IMR-90 (cell line): ENCODE results near the gene AHCYL1. TPM values are rescaled to one million over a fixed set of nuclear protein-coding genes. Genes with fewer than 3 reads are reported as not detected.

Source experiments
- ATAC-seq: fragments of 200-7000 bp; cut with Tn5 transposase; 2 replicates; pipeline ENCODE4 v1.9.1; 2020; ENCODE audit warnings: low read depth, mild to moderate bottlenecking, moderate library complexity
- BruUV-seq: library from RNA; stranded (reverse); fragments of 400-500 nt; replicated peaks from 2 replicates; lab custom pipeline; 2021; lab: Mats Ljungman, UMichigan
- CTCF ChIA-PET: fragments of 300-600 bp; formaldehyde crosslinking; extraction: SDS; loops from one replicate; lab custom pipeline; 2021; ENCODE audit warnings: antibody characterized with exemption; lab: Yijun Ruan, JAX
- POLR2A ChIA-PET: fragments of 300-600 bp; sonication (Branson Sonifier 250); formaldehyde crosslinking; loops from one replicate; lab custom pipeline; 2022; ENCODE audit warnings: antibody characterized with exemption; ENCODE audit not compliant: unreplicated experiment; lab: Charles Lee
- DNase-seq: peaks from one replicate; pipeline ENCODE4 v3.0.0; 2013
- H2AFZ ChIP-seq: replicated peaks from 2 replicates; pipeline ENCODE3; 2013; ENCODE audit warnings: low read length, mild to moderate bottlenecking; ENCODE audit not compliant: poor library complexity
- H2AK5ac ChIP-seq: 2 replicates; pipeline ENCODE4 v1.6.1; 2013; ENCODE audit warnings: low read depth, low read length, inconsistent platforms
- H2AK9ac ChIP-seq: replicated peaks from 2 replicates; pipeline ENCODE3; 2013; ENCODE audit warnings: mild to moderate bottlenecking, low read depth, low read length, moderate library complexity; ENCODE audit not compliant: poor library complexity
- H2BK120ac ChIP-seq: 2 replicates; pipeline ENCODE4 v1.6.1; 2013; ENCODE audit warnings: low read depth, low read length, inconsistent platforms
- H2BK15ac ChIP-seq: 3 replicates; pipeline ENCODE4 v1.6.1; 2013; ENCODE audit warnings: low read depth, low read length, inconsistent platforms
- H2BK20ac ChIP-seq: 2 replicates; pipeline ENCODE4 v1.6.1; 2013; ENCODE audit warnings: low read depth, mild to moderate bottlenecking, inconsistent platforms, low read length, moderate library complexity
- H2BK5ac ChIP-seq: 2 replicates; pipeline ENCODE4 v1.6.1; 2013; ENCODE audit warnings: mild to moderate bottlenecking, low read depth, low read length, inconsistent platforms; ENCODE audit not compliant: poor library complexity, severe bottlenecking
- H3K14ac ChIP-seq: replicated peaks from 2 replicates; pipeline ENCODE4 v1.6.1; 2013; ENCODE audit warnings: low read depth, low read length, inconsistent platforms
- H3K18ac ChIP-seq: 2 replicates; pipeline ENCODE4 v1.6.1; 2013; ENCODE audit warnings: low read depth, low read length, control low read depth
- H3K23ac ChIP-seq: 2 replicates; pipeline ENCODE4 v1.6.1; 2013; ENCODE audit warnings: low read depth, low read length, inconsistent platforms
- H3K27ac ChIP-seq: 2 replicates; pipeline ENCODE4 v1.5.1; 2013; ENCODE audit warnings: mild to moderate bottlenecking, control low read depth, low read length; ENCODE audit not compliant: insufficient read depth
- H3K27me3 ChIP-seq: 2 replicates; pipeline ENCODE4 v1.6.1; 2013; ENCODE audit warnings: low read length; ENCODE audit not compliant: control insufficient read depth, insufficient read depth
- H3K36me3 ChIP-seq: 2 replicates; pipeline ENCODE4 v1.6.1; 2013; ENCODE audit warnings: low read length, mixed read lengths; ENCODE audit not compliant: control insufficient read depth, insufficient read depth
- H3K4ac ChIP-seq: 2 replicates; pipeline ENCODE4 v1.6.1; 2013; ENCODE audit warnings: low read depth, low read length, inconsistent platforms
- H3K4me1 ChIP-seq: 2 replicates; pipeline ENCODE4 v1.6.1; 2013; ENCODE audit warnings: low read length, mixed read lengths; ENCODE audit not compliant: control insufficient read depth, insufficient read depth
- H3K4me2 ChIP-seq: 2 replicates; pipeline ENCODE4 v1.6.1; 2013; ENCODE audit warnings: low read depth, mild to moderate bottlenecking, control low read depth, low read length, moderate library complexity
- H3K4me3 ChIP-seq: 2 replicates; pipeline ENCODE4 v1.5.1; 2013; ENCODE audit warnings: low read depth, mild to moderate bottlenecking, control low read depth, low read length, moderate library complexity; ENCODE audit not compliant: insufficient read depth
- H3K56ac ChIP-seq: 2 replicates; pipeline ENCODE4 v1.6.1; 2013; ENCODE audit warnings: low read length, inconsistent platforms; ENCODE audit not compliant: insufficient read depth; ENCODE audit errors: extremely low read depth
- H3K79me1 ChIP-seq, 2 experiments: 2 replicates each; pipeline ENCODE4 v1.6.1; 2013; ENCODE audit warnings: low read length in 2 of 2, inconsistent platforms in 1 of 2, low read depth in 1 of 2
- H3K9ac ChIP-seq: 2 replicates; pipeline ENCODE4 v1.6.1; 2013; ENCODE audit warnings: low read depth, low read length, control low read depth
- H3K9me1 ChIP-seq: 2 replicates; pipeline ENCODE4 v1.6.1; 2013; ENCODE audit warnings: low read length, inconsistent platforms; ENCODE audit not compliant: insufficient read depth
- H3K9me3 ChIP-seq: 2 replicates; pipeline ENCODE4 v1.6.1; 2013; ENCODE audit warnings: low read length; ENCODE audit not compliant: control insufficient read depth, insufficient read depth
- H4K20me1 ChIP-seq: 2 replicates; pipeline ENCODE4 v1.6.1; 2013; ENCODE audit warnings: low read length, inconsistent platforms; ENCODE audit not compliant: insufficient read depth
- H4K5ac ChIP-seq: 2 replicates; pipeline ENCODE4 v1.6.1; 2013; ENCODE audit warnings: mild to moderate bottlenecking, low read depth, low read length, control low read depth
- H4K8ac ChIP-seq, 2 experiments: 2 replicates each; pipeline ENCODE4 v1.6.1; 2013; ENCODE audit warnings: low read depth in 2 of 2, low read length in 2 of 2, control low read depth in 1 of 2, inconsistent platforms in 1 of 2
- H4K91ac ChIP-seq: 2 replicates; pipeline ENCODE4 v1.6.1; 2013; ENCODE audit warnings: low read depth, low read length, inconsistent platforms; ENCODE audit not compliant: insufficient read depth
- BHLHE40 ChIP-seq: fragments of 150-350 bp; IDR thresholded peaks from 2 replicates; pipeline ENCODE4 v1.6.1; 2016; ENCODE audit warnings: mild to moderate bottlenecking, low read depth, low read length
- CEBPB ChIP-seq: IDR thresholded peaks from 2 replicates; pipeline ENCODE4 v1.6.1; 2012; ENCODE audit warnings: low read depth, low read length, improper control_type of control experiment
- CHD1 ChIP-seq: IDR thresholded peaks from 2 replicates; pipeline ENCODE4 v1.6.1; 2012; ENCODE audit warnings: low read depth, low read length, improper control_type of control experiment
- CTCF ChIP-seq: conservative IDR thresholded peaks from 2 replicates; pipeline ENCODE4 v1.5.1; 2012; ENCODE audit warnings: mild to moderate bottlenecking, low read depth, low read length, improper control_type of control experiment
- FOS ChIP-seq: fragments of 150-350 bp; IDR thresholded peaks from 2 replicates; pipeline ENCODE4 v1.6.1; 2016; ENCODE audit warnings: low read depth, low read length
- MAFK ChIP-seq: IDR thresholded peaks from 2 replicates; pipeline ENCODE4 v1.6.1; 2012; ENCODE audit warnings: low read depth, low read length, improper control_type of control experiment
- MAZ ChIP-seq: IDR thresholded peaks from 2 replicates; pipeline ENCODE4 v1.6.1; 2012; ENCODE audit warnings: low read depth, mild to moderate bottlenecking, low read length, improper control_type of control experiment, moderate library complexity, borderline replicate concordance
- MXI1 ChIP-seq: IDR thresholded peaks from 2 replicates; pipeline ENCODE4 v1.6.1; 2012; ENCODE audit warnings: low read depth, mild to moderate bottlenecking, low read length, moderate library complexity, borderline replicate concordance
- NFE2L2 ChIP-seq: fragments of 150-350 bp; IDR thresholded peaks from 2 replicates; pipeline ENCODE4 v1.6.1; 2016; ENCODE audit warnings: low read depth, mild to moderate bottlenecking, low read length
- POLR2A ChIP-seq: IDR thresholded peaks from 2 replicates; pipeline ENCODE4 v1.6.1; 2012; ENCODE audit warnings: mild to moderate bottlenecking, low read depth, low read length
- RAD21 ChIP-seq: IDR thresholded peaks from 2 replicates; pipeline ENCODE4 v1.6.1; 2012; ENCODE audit warnings: low read length, improper control_type of control experiment
- RCOR1 ChIP-seq: IDR thresholded peaks from 2 replicates; pipeline ENCODE4 v1.6.1; 2012; ENCODE audit warnings: mild to moderate bottlenecking, low read length, improper control_type of control experiment; ENCODE audit not compliant: insufficient replicate concordance
- RFX5 ChIP-seq: IDR thresholded peaks from 2 replicates; pipeline ENCODE4 v1.8.0; 2012; ENCODE audit warnings: low read depth, mild to moderate bottlenecking, low read length, moderate library complexity
- SMC3 ChIP-seq: fragments of 150-350 bp; IDR thresholded peaks from 2 replicates; pipeline ENCODE4 v1.6.1; 2016; ENCODE audit warnings: low read depth, mild to moderate bottlenecking, antibody characterized with exemption, low read length, moderate library complexity
- WGBS, 2 experiments: methylation state at CpG; one replicate each; pipeline versions ENCODE4 v1.1.5 to v1.1.7; 2013; ENCODE audit warnings: missing lambda C conversion rate in 2 of 2; ENCODE audit not compliant: insufficient read length in 1 of 2; ENCODE audit errors: extremely low coverage in 2 of 2; 5-methylcytosine and 5-hydroxymethylcytosine counted together
- dilution Hi-C: fragments of 300-500 bp; cut with HindIII; formaldehyde crosslinking; loops from one replicate; pipeline ENCODE4 v1.14.3; 2018; ENCODE audit warnings: low sequenced_read_pairs; ENCODE audit not compliant: unreplicated experiment
- in situ Hi-C: fragments of 300-500 bp; cut with MboI; formaldehyde crosslinking; loops from 3 replicates; pipeline ENCODE4 v1.14.3; 2019; ENCODE audit warnings: low sequenced_read_pairs, inconsistent platforms, mixed read lengths
- intact Hi-C: fragments of 100-400 bp; cut with micrococcal nuclease; formaldehyde crosslinking; loops from 2 replicates; pipeline ENCODE4 v1.10.0; 2022
- polyA plus RNA-seq, 3 experiments: library from polyadenylated mRNA; depleted of rRNA; stranded (reverse); fragments of >200 nt; gene quantifications; 2 replicates each; pipeline ENCODE4 v1.2.3, GENCODE V29; 2012; ENCODE audit warnings: low replicate concordance in 1 of 3
- total RNA-seq: library from RNA; depleted of rRNA; stranded (reverse); fragments of >200 nt; gene quantifications from 2 replicates; pipeline ENCODE4 v1.2.3, GENCODE V29; 2012
- TF ChIP-seq, protein P1 (sequence below): fragments of 150-350 bp; IDR thresholded peaks from 2 replicates; pipeline ENCODE4 v1.6.1; 2016; ENCODE audit warnings: low read depth, mild to moderate bottlenecking, low read length, moderate library complexity, borderline replicate concordance
- TF ChIP-seq, protein P2 (sequence below): fragments of 150-350 bp; IDR thresholded peaks from 2 replicates; pipeline ENCODE4 v1.6.1; 2017; ENCODE audit warnings: mild to moderate bottlenecking, antibody characterized with exemption, low read length, low read depth

AHCYL1 gene
- total and polyA plus RNA-seq, 2 of the 4 experiments (the other 2 are of a cell fraction) = 75.1 to 76.0 TPM

DNA sequence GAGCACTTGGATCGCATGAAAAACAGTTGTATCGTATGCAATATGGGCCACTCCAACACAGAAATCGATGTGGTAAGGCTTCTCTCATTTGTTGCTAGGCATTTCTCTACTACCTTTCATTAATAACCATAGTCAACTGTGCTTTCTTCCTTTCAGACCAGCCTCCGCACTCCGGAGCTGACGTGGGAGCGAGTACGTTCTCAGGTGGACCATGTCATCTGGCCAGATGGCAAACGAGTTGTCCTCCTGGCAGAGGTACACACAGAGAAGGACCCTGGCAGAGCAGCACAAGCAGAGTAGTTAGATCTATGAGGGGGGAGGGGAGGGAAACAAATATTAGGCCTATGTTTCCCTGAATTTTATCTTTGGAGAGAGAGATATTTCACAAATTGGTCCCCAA, 33.8 kb downstream of the AHCYL1 start:
- ChIA-PET CTCF (no interaction called here), POLR2A (no interaction called here)
- Histone ChIP-seq H2AFZ (no peak overlapping the region), H2BK5ac (no peak overlapping the region), H3K36me3 (peaks cover 63% of the 10 kb centered on the region), H3K4me2 (no peak overlapping the region), H3K56ac (no peak overlapping the region), H3K9me1 (0 out of 2 replicates have a peak, but pooled peaks cover 3% of the 10 kb centered on the region), H4K20me1 (no peaks in the 10 kb centered on the region), H3K27me3 (no peaks in the 10 kb centered on the region), H2AK9ac (no peak overlapping the region), H4K8ac (no peak overlapping the region), H3K4ac (no peak overlapping the region), H3K9me3 (no peaks in the 10 kb centered on the region), H2BK15ac (no peak overlapping the region), H2AK5ac (no peak overlapping the region), H2BK120ac (no peak overlapping the region), H3K4me1 (no peaks in the 10 kb centered on the region), H3K79me1 (peaks cover 4 to 5% of the 10 kb centered on the region in 2 experiments; a peak in 1 of 4 replicates), H4K5ac (no peak overlapping the region), H3K18ac (no peak overlapping the region), H3K14ac (no peak overlapping the region), H3K27ac (no peak overlapping the region), H4K91ac (no peak overlapping the region), H2BK20ac (no peak overlapping the region), H3K23ac (no peak overlapping the region), H3K4me3 (no peak overlapping the region), H3K9ac (no peak overlapping the region)
- in situ Hi-C loops (no loop called here), intact Hi-C loops (no loop called here), dilution Hi-C loops (no loop called here)
- no peak for ATAC-seq
- TF ChIP-seq CEBPB = no peak
- TF ChIP-seq, protein P1, sequence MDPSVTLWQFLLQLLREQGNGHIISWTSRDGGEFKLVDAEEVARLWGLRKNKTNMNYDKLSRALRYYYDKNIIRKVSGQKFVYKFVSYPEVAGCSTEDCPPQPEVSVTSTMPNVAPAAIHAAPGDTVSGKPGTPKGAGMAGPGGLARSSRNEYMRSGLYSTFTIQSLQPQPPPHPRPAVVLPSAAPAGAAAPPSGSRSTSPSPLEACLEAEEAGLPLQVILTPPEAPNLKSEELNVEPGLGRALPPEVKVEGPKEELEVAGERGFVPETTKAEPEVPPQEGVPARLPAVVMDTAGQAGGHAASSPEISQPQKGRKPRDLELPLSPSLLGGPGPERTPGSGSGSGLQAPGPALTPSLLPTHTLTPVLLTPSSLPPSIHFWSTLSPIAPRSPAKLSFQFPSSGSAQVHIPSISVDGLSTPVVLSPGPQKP = no peak
- no peak for TF ChIP-seq FOS
- no peak for TF ChIP-seq MAZ
- TF ChIP-seq MXI1 = no peak
- TF ChIP-seq CTCF = no peak
- TF ChIP-seq RFX5 = no peak
- TF ChIP-seq BHLHE40 = no peak
- TF ChIP-seq MAFK = no peak
- TF ChIP-seq NFE2L2 = no peak
- TF ChIP-seq SMC3 = no peak
- TF ChIP-seq POLR2A = no peak
- TF ChIP-seq, protein P2, sequence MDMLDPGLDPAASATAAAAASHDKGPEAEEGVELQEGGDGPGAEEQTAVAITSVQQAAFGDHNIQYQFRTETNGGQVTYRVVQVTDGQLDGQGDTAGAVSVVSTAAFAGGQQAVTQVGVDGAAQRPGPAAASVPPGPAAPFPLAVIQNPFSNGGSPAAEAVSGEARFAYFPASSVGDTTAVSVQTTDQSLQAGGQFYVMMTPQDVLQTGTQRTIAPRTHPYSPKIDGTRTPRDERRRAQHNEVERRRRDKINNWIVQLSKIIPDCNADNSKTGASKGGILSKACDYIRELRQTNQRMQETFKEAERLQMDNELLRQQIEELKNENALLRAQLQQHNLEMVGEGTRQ = no peak
- no peak for TF ChIP-seq RCOR1
- no peak for TF ChIP-seq CHD1
- TF ChIP-seq RAD21 = no peak
- BruUV-seq = no TSS peak
- no peak for DNase-seq
- WGBS, 2 experiments = 100% methylated on average over 3 of the region's 9 CpGs; no CpG with 5 or more reads in 1 of the 2 experiments
